IMR-90 (cell line): ENCODE results near the gene EMC9. TPM values are rescaled to one million over a fixed set of nuclear protein-coding genes. Genes with fewer than 3 reads are reported as not detected.

Source experiments
- ATAC-seq: fragments of 200-7000 bp; cut with Tn5 transposase; 2 replicates; pipeline ENCODE4 v1.9.1; 2020; ENCODE audit warnings: low read depth, mild to moderate bottlenecking, moderate library complexity
- BruUV-seq: library from RNA; stranded (reverse); fragments of 400-500 nt; replicated peaks from 2 replicates; lab custom pipeline; 2021; lab: Mats Ljungman, UMichigan
- CTCF ChIA-PET: fragments of 300-600 bp; formaldehyde crosslinking; extraction: SDS; loops from one replicate; lab custom pipeline; 2021; ENCODE audit warnings: antibody characterized with exemption; lab: Yijun Ruan, JAX
- POLR2A ChIA-PET: fragments of 300-600 bp; sonication (Branson Sonifier 250); formaldehyde crosslinking; loops from one replicate; lab custom pipeline; 2022; ENCODE audit warnings: antibody characterized with exemption; ENCODE audit not compliant: unreplicated experiment; lab: Charles Lee
- DNase-seq: peaks from one replicate; pipeline ENCODE4 v3.0.0; 2013
- H2AFZ ChIP-seq: replicated peaks from 2 replicates; pipeline ENCODE3; 2013; ENCODE audit warnings: low read length, mild to moderate bottlenecking; ENCODE audit not compliant: poor library complexity
- H2AK5ac ChIP-seq: 2 replicates; pipeline ENCODE4 v1.6.1; 2013; ENCODE audit warnings: low read depth, low read length, inconsistent platforms
- H2AK9ac ChIP-seq: replicated peaks from 2 replicates; pipeline ENCODE3; 2013; ENCODE audit warnings: mild to moderate bottlenecking, low read depth, low read length, moderate library complexity; ENCODE audit not compliant: poor library complexity
- H2BK120ac ChIP-seq: 2 replicates; pipeline ENCODE4 v1.6.1; 2013; ENCODE audit warnings: low read depth, low read length, inconsistent platforms
- H2BK15ac ChIP-seq: 3 replicates; pipeline ENCODE4 v1.6.1; 2013; ENCODE audit warnings: low read depth, low read length, inconsistent platforms
- H2BK20ac ChIP-seq: 2 replicates; pipeline ENCODE4 v1.6.1; 2013; ENCODE audit warnings: low read depth, mild to moderate bottlenecking, inconsistent platforms, low read length, moderate library complexity
- H2BK5ac ChIP-seq: 2 replicates; pipeline ENCODE4 v1.6.1; 2013; ENCODE audit warnings: mild to moderate bottlenecking, low read depth, low read length, inconsistent platforms; ENCODE audit not compliant: poor library complexity, severe bottlenecking
- H3K14ac ChIP-seq: replicated peaks from 2 replicates; pipeline ENCODE4 v1.6.1; 2013; ENCODE audit warnings: low read depth, low read length, inconsistent platforms
- H3K18ac ChIP-seq: 2 replicates; pipeline ENCODE4 v1.6.1; 2013; ENCODE audit warnings: low read depth, low read length, control low read depth
- H3K23ac ChIP-seq: 2 replicates; pipeline ENCODE4 v1.6.1; 2013; ENCODE audit warnings: low read depth, low read length, inconsistent platforms
- H3K27ac ChIP-seq: 2 replicates; pipeline ENCODE4 v1.5.1; 2013; ENCODE audit warnings: mild to moderate bottlenecking, control low read depth, low read length; ENCODE audit not compliant: insufficient read depth
- H3K27me3 ChIP-seq: 2 replicates; pipeline ENCODE4 v1.6.1; 2013; ENCODE audit warnings: low read length; ENCODE audit not compliant: control insufficient read depth, insufficient read depth
- H3K36me3 ChIP-seq: 2 replicates; pipeline ENCODE4 v1.6.1; 2013; ENCODE audit warnings: low read length, mixed read lengths; ENCODE audit not compliant: control insufficient read depth, insufficient read depth
- H3K4ac ChIP-seq: 2 replicates; pipeline ENCODE4 v1.6.1; 2013; ENCODE audit warnings: low read depth, low read length, inconsistent platforms
- H3K4me1 ChIP-seq: 2 replicates; pipeline ENCODE4 v1.6.1; 2013; ENCODE audit warnings: low read length, mixed read lengths; ENCODE audit not compliant: control insufficient read depth, insufficient read depth
- H3K4me2 ChIP-seq: 2 replicates; pipeline ENCODE4 v1.6.1; 2013; ENCODE audit warnings: low read depth, mild to moderate bottlenecking, control low read depth, low read length, moderate library complexity
- H3K4me3 ChIP-seq: 2 replicates; pipeline ENCODE4 v1.5.1; 2013; ENCODE audit warnings: low read depth, mild to moderate bottlenecking, control low read depth, low read length, moderate library complexity; ENCODE audit not compliant: insufficient read depth
- H3K56ac ChIP-seq: 2 replicates; pipeline ENCODE4 v1.6.1; 2013; ENCODE audit warnings: low read length, inconsistent platforms; ENCODE audit not compliant: insufficient read depth; ENCODE audit errors: extremely low read depth
- H3K79me1 ChIP-seq, 2 experiments: 2 replicates each; pipeline ENCODE4 v1.6.1; 2013; ENCODE audit warnings: low read length in 2 of 2, inconsistent platforms in 1 of 2, low read depth in 1 of 2
- H3K9ac ChIP-seq: 2 replicates; pipeline ENCODE4 v1.6.1; 2013; ENCODE audit warnings: low read depth, low read length, control low read depth
- H3K9me1 ChIP-seq: 2 replicates; pipeline ENCODE4 v1.6.1; 2013; ENCODE audit warnings: low read length, inconsistent platforms; ENCODE audit not compliant: insufficient read depth
- H3K9me3 ChIP-seq: 2 replicates; pipeline ENCODE4 v1.6.1; 2013; ENCODE audit warnings: low read length; ENCODE audit not compliant: control insufficient read depth, insufficient read depth
- H4K20me1 ChIP-seq: 2 replicates; pipeline ENCODE4 v1.6.1; 2013; ENCODE audit warnings: low read length, inconsistent platforms; ENCODE audit not compliant: insufficient read depth
- H4K5ac ChIP-seq: 2 replicates; pipeline ENCODE4 v1.6.1; 2013; ENCODE audit warnings: mild to moderate bottlenecking, low read depth, low read length, control low read depth
- H4K8ac ChIP-seq, 2 experiments: 2 replicates each; pipeline ENCODE4 v1.6.1; 2013; ENCODE audit warnings: low read depth in 2 of 2, low read length in 2 of 2, control low read depth in 1 of 2, inconsistent platforms in 1 of 2
- H4K91ac ChIP-seq: 2 replicates; pipeline ENCODE4 v1.6.1; 2013; ENCODE audit warnings: low read depth, low read length, inconsistent platforms; ENCODE audit not compliant: insufficient read depth
- BHLHE40 ChIP-seq: fragments of 150-350 bp; IDR thresholded peaks from 2 replicates; pipeline ENCODE4 v1.6.1; 2016; ENCODE audit warnings: mild to moderate bottlenecking, low read depth, low read length
- CHD1 ChIP-seq: IDR thresholded peaks from 2 replicates; pipeline ENCODE4 v1.6.1; 2012; ENCODE audit warnings: low read depth, low read length, improper control_type of control experiment
- CTCF ChIP-seq: conservative IDR thresholded peaks from 2 replicates; pipeline ENCODE4 v1.5.1; 2012; ENCODE audit warnings: mild to moderate bottlenecking, low read depth, low read length, improper control_type of control experiment
- ELK1 ChIP-seq: fragments of 150-350 bp; IDR thresholded peaks from 2 replicates; pipeline ENCODE4 v1.6.1; 2016; ENCODE audit warnings: low read depth, mild to moderate bottlenecking, low read length, moderate library complexity, borderline replicate concordance
- FOS ChIP-seq: fragments of 150-350 bp; IDR thresholded peaks from 2 replicates; pipeline ENCODE4 v1.6.1; 2016; ENCODE audit warnings: low read depth, low read length
- MAFK ChIP-seq: IDR thresholded peaks from 2 replicates; pipeline ENCODE4 v1.6.1; 2012; ENCODE audit warnings: low read depth, low read length, improper control_type of control experiment
- MAZ ChIP-seq: IDR thresholded peaks from 2 replicates; pipeline ENCODE4 v1.6.1; 2012; ENCODE audit warnings: low read depth, mild to moderate bottlenecking, low read length, improper control_type of control experiment, moderate library complexity, borderline replicate concordance
- MXI1 ChIP-seq: IDR thresholded peaks from 2 replicates; pipeline ENCODE4 v1.6.1; 2012; ENCODE audit warnings: low read depth, mild to moderate bottlenecking, low read length, moderate library complexity, borderline replicate concordance
- NFE2L2 ChIP-seq: fragments of 150-350 bp; IDR thresholded peaks from 2 replicates; pipeline ENCODE4 v1.6.1; 2016; ENCODE audit warnings: low read depth, mild to moderate bottlenecking, low read length
- POLR2A ChIP-seq: IDR thresholded peaks from 2 replicates; pipeline ENCODE4 v1.6.1; 2012; ENCODE audit warnings: mild to moderate bottlenecking, low read depth, low read length
- RAD21 ChIP-seq: IDR thresholded peaks from 2 replicates; pipeline ENCODE4 v1.6.1; 2012; ENCODE audit warnings: low read length, improper control_type of control experiment
- RCOR1 ChIP-seq: IDR thresholded peaks from 2 replicates; pipeline ENCODE4 v1.6.1; 2012; ENCODE audit warnings: mild to moderate bottlenecking, low read length, improper control_type of control experiment; ENCODE audit not compliant: insufficient replicate concordance
- RFX5 ChIP-seq: IDR thresholded peaks from 2 replicates; pipeline ENCODE4 v1.8.0; 2012; ENCODE audit warnings: low read depth, mild to moderate bottlenecking, low read length, moderate library complexity
- USF2 ChIP-seq: fragments of 150-350 bp; IDR thresholded peaks from 2 replicates; pipeline ENCODE4 v1.6.1; 2017; ENCODE audit warnings: mild to moderate bottlenecking, antibody characterized with exemption, low read length, low read depth
- WGBS, 2 experiments: methylation state at CpG; one replicate each; pipeline versions ENCODE4 v1.1.5 to v1.1.7; 2013; ENCODE audit warnings: missing lambda C conversion rate in 2 of 2; ENCODE audit not compliant: insufficient read length in 1 of 2; ENCODE audit errors: extremely low coverage in 2 of 2; 5-methylcytosine and 5-hydroxymethylcytosine counted together
- dilution Hi-C: fragments of 300-500 bp; cut with HindIII; formaldehyde crosslinking; loops from one replicate; pipeline ENCODE4 v1.14.3; 2018; ENCODE audit warnings: low sequenced_read_pairs; ENCODE audit not compliant: unreplicated experiment
- in situ Hi-C: fragments of 300-500 bp; cut with MboI; formaldehyde crosslinking; loops from 3 replicates; pipeline ENCODE4 v1.14.3; 2019; ENCODE audit warnings: low sequenced_read_pairs, inconsistent platforms, mixed read lengths
- intact Hi-C: fragments of 100-400 bp; cut with micrococcal nuclease; formaldehyde crosslinking; loops from 2 replicates; pipeline ENCODE4 v1.10.0; 2022
- polyA plus RNA-seq, 3 experiments: library from polyadenylated mRNA; depleted of rRNA; stranded (reverse); fragments of >200 nt; gene quantifications; 2 replicates each; pipeline ENCODE4 v1.2.3, GENCODE V29; 2012; ENCODE audit warnings: low replicate concordance in 1 of 3
- total RNA-seq: library from RNA; depleted of rRNA; stranded (reverse); fragments of >200 nt; gene quantifications from 2 replicates; pipeline ENCODE4 v1.2.3, GENCODE V29; 2012

EMC9 gene
- total and polyA plus RNA-seq, 2 of the 4 experiments (the other 2 are of a cell fraction): 15.1 to 19.2 TPM

- Histone ChIP-seq H3K4ac (no peak within 1 kb of the TSS), H3K23ac (no peak within 1 kb of the TSS), H3K27ac (no peak within 1 kb of the TSS), H2AK5ac (no peak within 1 kb of the TSS), H4K20me1 (no peaks in the 10 kb centered on the region), H3K14ac (no peak within 1 kb of the TSS), H3K36me3 (no peaks in the 10 kb centered on the region), H2BK15ac (no peak within 1 kb of the TSS), H3K9me3 (no peaks in the 10 kb centered on the region), H2BK20ac (no peak within 1 kb of the TSS), H4K8ac (no peak within 1 kb of the TSS), H3K56ac (no peak within 1 kb of the TSS), H3K4me3 (no peak within 1 kb of the TSS), H3K27me3 (no peaks in the 10 kb centered on the region), H2BK120ac (no peak within 1 kb of the TSS), H3K79me1 (no peaks in the 10 kb centered on the region), H3K4me2 (no peak within 1 kb of the TSS), H2AFZ (no peak within 1 kb of the TSS), H3K4me1 (no peaks in the 10 kb centered on the region; the same call in 1 of the 2 replicates), H3K9ac (no peak within 1 kb of the TSS), H4K5ac (no peak within 1 kb of the TSS), H4K91ac (no peak within 1 kb of the TSS), H2BK5ac (no peak within 1 kb of the TSS), H3K18ac (no peak within 1 kb of the TSS), H2AK9ac (no peak within 1 kb of the TSS), H3K9me1 (no peaks in the 10 kb centered on the region)
- ChIA-PET POLR2A (no interaction called here), CTCF (no interaction called here)
- no TSS peak for BruUV-seq
- TF ChIP-seq MAFK: no peak
- TF ChIP-seq RFX5: no peak
- no peak for TF ChIP-seq MXI1
- TF ChIP-seq CTCF: no peak
- no peak for TF ChIP-seq NFE2L2
- TF ChIP-seq RCOR1: no peak
- TF ChIP-seq RAD21: no peak
- no peak for TF ChIP-seq FOS
- TF ChIP-seq USF2: no peak
- no peak for TF ChIP-seq BHLHE40
- no peak for TF ChIP-seq POLR2A
- TF ChIP-seq ELK1: no peak
- no peak for TF ChIP-seq CHD1
- no peak for TF ChIP-seq MAZ
- dilution Hi-C loops: no loop called here
- intact Hi-C loops: no loop called here
- WGBS, 2 experiments: 92% methylated on average over 3 of the region's 5 CpGs; no CpG with 5 or more reads in 1 of the 2 experiments
- in situ Hi-C loops: loop anchor here (10.0 to 25.0 kb wide), 3 partner anchors 304 to 1043 kb away; partner anchors contain the start of genes ACIN1, BCL2L2, C14orf119 and PABPN1
- no peak for DNase-seq
- no peak for ATAC-seq
These were observed 11.0 kb downstream of the EMC9 start, which contains the start of gene FITM1 for GRCh38 chr14:24130380-24130716. Gene FITM1, plus strand, starts transcription at chr14:24130659. Its CDS starts 905 bp downstream, at chr14:24131564.
